ENCODE data around the gene CD58. TPM values are rescaled to one million over a fixed set of nuclear protein-coding genes. Genes with fewer than 3 reads are reported as not detected.

Gene CD58
- total and polyA plus RNA-seq, 2 of the 4 experiments (the other 2 are of a cell fraction), result 5.4 to 5.7 TPM

- H3K4me2 ChIP-seq (ENCODE audit: low read depth, low read length), result no peak overlapping the region
- intact Hi-C loops (cut with micrococcal nuclease), result loop anchor here (10.0 kb wide), 1 partner anchor 443 kb away; no protein-coding TSS in a partner anchor
- H2AK5ac ChIP-seq (ENCODE audit: low read depth, low read length), result no peak overlapping the region
- no peak overlapping the region for H2AFZ ChIP-seq (replicated peaks; ENCODE audit: low read length, poor library complexity)
- ChIA-PET CTCF (no interaction called here), POLR2A (ENCODE audit: unreplicated experiment) (no interaction called here)
- H3K4me3 ChIP-seq (ENCODE audit: insufficient read depth, low read depth, low read length), result no peak overlapping the region
- H3K36me3 ChIP-seq (ENCODE audit: control insufficient read depth, insufficient read depth, low read length), result no peaks in the 10 kb centered on the region
- H2BK5ac ChIP-seq (ENCODE audit: low read depth, low read length, poor library complexity, severe bottlenecking), result no peak overlapping the region
- WGBS, 2 experiments (ENCODE audit: extremely low coverage in 2 of 2, insufficient read length in 1 of 2), result no CpG with 5 or more reads among the region's 5 CpGs
- no peak overlapping the region for H4K91ac ChIP-seq (ENCODE audit: insufficient read depth, low read depth, low read length)
- H3K23ac ChIP-seq (ENCODE audit: low read depth, low read length), result no peak overlapping the region
- H4K5ac ChIP-seq (ENCODE audit: low read depth, low read length), result no peak overlapping the region
- ATAC-seq (ENCODE audit: low read depth), result no peak
- no peaks in the 10 kb centered on the region for H3K79me1 ChIP-seq (ENCODE audit: low read depth in 1 of 2, low read length in 2 of 2)
- no peaks in the 10 kb centered on the region for H3K4me1 ChIP-seq (ENCODE audit: control insufficient read depth, insufficient read depth, low read length)
- H3K4ac ChIP-seq (ENCODE audit: low read depth, low read length), result no peak overlapping the region
- in situ Hi-C loops (cut with MboI; ENCODE audit: low sequenced_read_pairs), result no loop called here
- H3K27me3 ChIP-seq (ENCODE audit: control insufficient read depth, insufficient read depth, low read length), result peaks cover 33% of the 10 kb centered on the region
- no peaks in the 10 kb centered on the region for H3K9me1 ChIP-seq (ENCODE audit: insufficient read depth, low read length)
- H3K56ac ChIP-seq (ENCODE audit: extremely low read depth, insufficient read depth, low read length), result no peak overlapping the region
- H3K27ac ChIP-seq (ENCODE audit: insufficient read depth, low read length), result no peak overlapping the region
- no peak overlapping the region for H3K9ac ChIP-seq (ENCODE audit: low read depth, low read length)
- H2BK15ac ChIP-seq (ENCODE audit: low read depth, low read length), result no peak overlapping the region
- BruUV-seq (replicated peaks), result no TSS peak
- H3K9me3 ChIP-seq (ENCODE audit: control insufficient read depth, insufficient read depth, low read length), result no peaks in the 10 kb centered on the region
- no peak overlapping the region for H2BK20ac ChIP-seq (ENCODE audit: low read depth, low read length)
- dilution Hi-C loops (cut with HindIII; ENCODE audit: low sequenced_read_pairs, unreplicated experiment), result no loop called here
- H3K14ac ChIP-seq (replicated peaks; ENCODE audit: low read depth, low read length), result no peak overlapping the region
- TF ChIP-seq MXI1 (IDR thresholded peaks at IDR 0.05; ENCODE audit: borderline replicate concordance, low read depth, low read length) (no peak), BHLHE40 (IDR thresholded peaks at IDR 0.05; ENCODE audit: low read depth, low read length) (no peak), RCOR1 (IDR thresholded peaks at IDR 0.05; ENCODE audit: insufficient replicate concordance, low read length) (no peak), USF2 (IDR thresholded peaks at IDR 0.05; ENCODE audit: low read depth, low read length) (no peak), SMC3 (IDR thresholded peaks at IDR 0.05; ENCODE audit: low read depth, low read length) (no peak), ELK1 (IDR thresholded peaks at IDR 0.05; ENCODE audit: borderline replicate concordance, low read depth, low read length) (no peak), FOS (IDR thresholded peaks at IDR 0.05; ENCODE audit: low read depth, low read length) (no peak), RAD21 (IDR thresholded peaks at IDR 0.05; ENCODE audit: low read length) (no peak), MAZ (IDR thresholded peaks at IDR 0.05; ENCODE audit: borderline replicate concordance, low read depth, low read length) (no peak), CHD1 (IDR thresholded peaks at IDR 0.05; ENCODE audit: low read depth, low read length) (no peak), NFE2L2 (IDR thresholded peaks at IDR 0.05; ENCODE audit: low read depth, low read length) (no peak)
- H2BK120ac ChIP-seq (ENCODE audit: low read depth, low read length), result no peak overlapping the region
- H4K20me1 ChIP-seq (ENCODE audit: insufficient read depth, low read length), result no peaks in the 10 kb centered on the region
- H3K18ac ChIP-seq (ENCODE audit: low read depth, low read length), result no peak overlapping the region
- H2AK9ac ChIP-seq (replicated peaks; ENCODE audit: low read depth, low read length, poor library complexity), result no peak overlapping the region
- H4K8ac ChIP-seq (ENCODE audit: low read depth in 2 of 2, low read length in 2 of 2), result no peak overlapping the region
- DNase-seq, result no peak
Measured at GRCh38 chr1:116577759-116578314, 7.0 kb upstream of the CD58 start.
